K562 (cell line): ENCODE measurements around the gene VPS13D. TPM values are rescaled to one million over a fixed set of nuclear protein-coding genes. Genes with fewer than 3 reads are reported as not detected.

Experiments
- ATAC-seq: fragments of 200-7000 bp; cut with Tn5 transposase; 3 replicates; pipeline ENCODE4 v1.9.1; 2020; ENCODE audit warnings: moderate library complexity
- BruUV-seq: library from RNA; stranded (reverse); fragments of 400-500 nt; replicated peaks from 2 replicates; lab custom pipeline; 2021; lab: Mats Ljungman, UMichigan
- CTCF ChIA-PET: fragments of 300-600 bp; formaldehyde crosslinking; extraction: SDS; loops from one replicate; lab custom pipeline; 2021; ENCODE audit warnings: low intra/inter-chr PET ratio; lab: Yijun Ruan, JAX
- POLR2A ChIA-PET: fragments of 300-600, 350-650 bp; sonication (Branson Sonifier 250); formaldehyde crosslinking; extraction: SDS; loops from one replicate; lab custom pipeline; 2021; ENCODE audit warnings: antibody characterized with exemption, inconsistent platforms; lab: Yijun Ruan, JAX
- DNase-seq, 4 experiments: peaks; one replicate each; pipeline versions ENCODE4 v3.0.0 to v3.0.0-alpha.2; 2011 to 2018; ENCODE audit warnings: low spot score in 3 of 4, mixed read lengths in 3 of 4; ENCODE audit errors: extremely low read depth in 1 of 4
- FAIRE-seq: peaks from 2 replicates; lab custom pipeline; 2011; peaks lifted over from hg19 to GRCh38; lab: Jason Lieb, UNC
- H2AFZ ChIP-seq: 2 replicates; pipeline ENCODE4 v1.6.0; 2011; ENCODE audit warnings: low read depth, low read length, control low read depth, inconsistent platforms
- H3K27ac ChIP-seq: fragments of 200-600 bp; 3 replicates; pipeline ENCODE4 v1.8.0; 2011; ENCODE audit warnings: low read depth, mild to moderate bottlenecking, control low read depth, inconsistent platforms, low read length, moderate library complexity, mixed read lengths; ENCODE audit errors: extremely low read depth
- H3K27me3 ChIP-seq, 2 experiments: fragments of 300-600 bp in 1 of 2; 2 replicates in 1 of 2; 3 replicates in 1 of 2; pipeline versions ENCODE4 v1.6.0 to v1.8.0; 2011; ENCODE audit warnings: inconsistent platforms in 2 of 2, low read length in 2 of 2, mild to moderate bottlenecking in 1 of 2, mixed read lengths in 1 of 2, moderate library complexity in 1 of 2; ENCODE audit not compliant: control insufficient read depth in 2 of 2, insufficient read depth in 2 of 2
- H3K36me3 ChIP-seq: fragments of 300-600 bp; 3 replicates; pipeline ENCODE4 v1.8.0; 2011; ENCODE audit warnings: mild to moderate bottlenecking, low read length, inconsistent platforms; ENCODE audit not compliant: control insufficient read depth, insufficient read depth
- H3K4me1 ChIP-seq, 2 experiments: fragments of 200-600 bp in 1 of 2; replicated peaks in 1 of 2; 2 replicates in 1 of 2; 3 replicates in 1 of 2; pipeline versions ENCODE4 v1.5.1 to v1.8.0; 2011; ENCODE audit warnings: inconsistent platforms in 2 of 2, low read length in 2 of 2, mild to moderate bottlenecking in 1 of 2, mixed read lengths in 1 of 2, moderate library complexity in 1 of 2; ENCODE audit not compliant: control insufficient read depth in 2 of 2, insufficient read depth in 2 of 2
- H3K4me2 ChIP-seq: 2 replicates; pipeline ENCODE4 v1.6.1; 2011; ENCODE audit warnings: low read length, control low read depth, inconsistent platforms, mixed read lengths; ENCODE audit not compliant: insufficient read depth
- H3K4me3 ChIP-seq: fragments of 200-600 bp; sonication (generic), shearing (Covaris generic); 2 replicates; pipeline ENCODE4 v1.5.1; 2016; ENCODE audit warnings: control low read depth, inconsistent platforms
- H3K79me2 ChIP-seq: fragments of 200-600 bp; 3 replicates; pipeline ENCODE4 v1.8.0; 2011; ENCODE audit warnings: low read length, inconsistent platforms; ENCODE audit not compliant: control insufficient read depth, insufficient read depth
- H3K9ac ChIP-seq, 2 experiments: 2 replicates each; pipeline versions ENCODE4 v1.6.0 to v1.6.1; 2011; ENCODE audit warnings: low read depth in 2 of 2, low read length in 2 of 2, control low read depth in 1 of 2, inconsistent platforms in 1 of 2, mild to moderate bottlenecking in 1 of 2, mixed read lengths in 1 of 2; ENCODE audit not compliant: insufficient read depth in 1 of 2
- H3K9me1 ChIP-seq: one replicate; pipeline ENCODE4 v1.6.0; 2011; ENCODE audit warnings: inconsistent platforms, mild to moderate bottlenecking, low read length, moderate library complexity; ENCODE audit not compliant: control insufficient read depth, insufficient read depth
- H3K9me3 ChIP-seq: replicated peaks from 2 replicates; pipeline ENCODE4 v1.5.1; 2011; ENCODE audit warnings: low read depth, low read length, inconsistent platforms; ENCODE audit not compliant: control insufficient read depth, insufficient read depth
- H4K20me1 ChIP-seq: replicated peaks from 2 replicates; pipeline ENCODE4 v1.6.1; 2011; ENCODE audit warnings: low read length, inconsistent platforms, mixed read lengths; ENCODE audit not compliant: control insufficient read depth, insufficient read depth
- ATF2 ChIP-seq: sonication (generic); formaldehyde crosslinking; IDR thresholded peaks from 2 replicates; pipeline ENCODE4 v1.8.1; 2022; ENCODE audit warnings: missing genetic modification reagents
- BRD9 ChIP-seq: fragments of 450-650 bp; IDR thresholded peaks from 2 replicates; pipeline ENCODE4 v1.6.1; 2018; ENCODE audit warnings: low read depth; ENCODE audit not compliant: partially characterized antibody
- CBX3 ChIP-seq, 2 experiments: IDR thresholded peaks; 1 replicate in 1 of 2; 2 replicates in 1 of 2; pipeline ENCODE4 v1.6.1; 2012; ENCODE audit warnings: inconsistent platforms in 2 of 2, low read length in 2 of 2, borderline replicate concordance in 1 of 2, control low read depth in 1 of 2
- CCAR2 ChIP-seq: fragments of 200-400 bp; formaldehyde crosslinking; IDR thresholded peaks from 2 replicates; pipeline ENCODE4 v1.6.1; 2017; ENCODE audit warnings: mild to moderate bottlenecking, low read depth, low read length
- CHAMP1 ChIP-seq: fragments of 450-650 bp; IDR thresholded peaks from 2 replicates; pipeline ENCODE4 v1.6.1; 2016; ENCODE audit warnings: mild to moderate bottlenecking
- ELF1 ChIP-seq: fragments of 200-800 bp; sonication (Bioruptor generic); IDR thresholded peaks from 2 replicates; pipeline ENCODE4 v1.6.1; 2016; ENCODE audit warnings: missing genetic modification characterization, missing compliant biosample characterization
- KDM2B ChIP-seq: fragments of 250-450 bp; sonication (Bioruptor Pico); IDR thresholded peaks from 2 replicates; pipeline ENCODE4 v1.8.0; 2021; ENCODE audit warnings: mild to moderate bottlenecking, moderate library complexity
- MCM2 ChIP-seq: fragments of 450-650 bp; IDR thresholded peaks from 2 replicates; pipeline ENCODE4 v1.6.1; 2017; ENCODE audit warnings: low read depth, mild to moderate bottlenecking
- NFXL1 ChIP-seq: fragments of 450-650 bp; formaldehyde crosslinking; IDR thresholded peaks from 2 replicates; pipeline ENCODE4 v1.4.0; 2021; ENCODE audit warnings: mild to moderate bottlenecking
- PCBP2 ChIP-seq: fragments of 200-400 bp; formaldehyde crosslinking; IDR thresholded peaks from 2 replicates; pipeline ENCODE4 v1.6.1; 2018; ENCODE audit warnings: low read length, low read depth, mild to moderate bottlenecking, moderate library complexity; ENCODE audit not compliant: poor library complexity, severe bottlenecking
- POLR2B ChIP-seq: fragments of 450-650 bp; IDR thresholded peaks from 2 replicates; pipeline ENCODE4 v1.6.1; 2018; ENCODE audit warnings: low read depth; ENCODE audit not compliant: partially characterized antibody
- RB1 ChIP-seq: fragments of 450-650 bp; IDR thresholded peaks from 2 replicates; pipeline ENCODE4 v1.6.1; 2017; ENCODE audit warnings: low read depth, mild to moderate bottlenecking
- SMARCA5 ChIP-seq: fragments of 450-650 bp; IDR thresholded peaks from 2 replicates; pipeline ENCODE4 v1.6.1; 2016
- WGBS: fragments of 100-300 bp; shearing (Covaris generic); methylation state at CpG from one replicate; pipeline ENCODE4 v1.1.6; 2016; ENCODE audit warnings: low coverage, mixed read lengths; ENCODE audit not compliant: insufficient coverage; ENCODE audit errors: missing lambda C conversion rate; 5-methylcytosine and 5-hydroxymethylcytosine counted together
- in situ Hi-C: fragments of 300-500 bp; cut with MboI; formaldehyde crosslinking; loops from 4 replicates; pipeline ENCODE4 v1.15.0; 2018; ENCODE audit warnings: inconsistent platforms, mixed read lengths
- intact Hi-C: fragments of 100-400 bp; cut with micrococcal nuclease; formaldehyde crosslinking; loops from 2 replicates; pipeline ENCODE4 v1.14.2; 2022
- polyA plus RNA-seq, 8 experiments: library from polyadenylated mRNA; depleted of rRNA in 4 of 8; stranded (reverse) in 5 of 8; unstranded in 3 of 8; fragments of >200 nt; fragmentation: Nextera tagmentation in 2 of 8; fragmentation: Illumina TruSeq in 1 of 8; extraction: Ambion mirVana in 2 of 8; extraction: Trizol in 1 of 8; gene quantifications; 2 replicates each; pipeline versions ENCODE4 v1.2.1 to v1.2.3, GENCODE V29; 2011 to 2014; ENCODE audit warnings: inconsistent platforms in 1 of 8, missing spikeins in 1 of 8
- total RNA-seq, 7 experiments: library from RNA; depleted of rRNA in 6 of 7; stranded (reverse); fragments of >200 nt in 6 of 7; fragmentation: Illumina TruSeq in 2 of 7; extraction: Trizol in 2 of 7; gene quantifications; 2 replicates each; pipeline versions ENCODE4 v1.2.1 to v1.2.3, GENCODE V29; 2011 to 2021; ENCODE audit warnings: low replicate concordance in 1 of 7
- TF ChIP-seq, protein P1 (sequence below), 2 experiments: IDR thresholded peaks; 2 replicates each; pipeline ENCODE4 v1.6.1; 2011; ENCODE audit warnings: borderline replicate concordance in 1 of 2, control low read depth in 1 of 2, low read depth in 1 of 2, low read length in 1 of 2, mild to moderate bottlenecking in 1 of 2, mixed read lengths in 1 of 2, moderate library complexity in 1 of 2; ENCODE audit not compliant: insufficient read depth in 1 of 2, insufficient read length in 1 of 2, poor library complexity in 1 of 2, severe bottlenecking in 1 of 2; ENCODE audit errors: extremely low read depth in 1 of 2

VPS13D gene
- total and polyA plus RNA-seq, 9 of the 15 experiments (the other 6 are each of a cell fraction or from before 2014, with no cell fraction given) = 6.1 to 51.5 (median 38.5) TPM

DNA sequence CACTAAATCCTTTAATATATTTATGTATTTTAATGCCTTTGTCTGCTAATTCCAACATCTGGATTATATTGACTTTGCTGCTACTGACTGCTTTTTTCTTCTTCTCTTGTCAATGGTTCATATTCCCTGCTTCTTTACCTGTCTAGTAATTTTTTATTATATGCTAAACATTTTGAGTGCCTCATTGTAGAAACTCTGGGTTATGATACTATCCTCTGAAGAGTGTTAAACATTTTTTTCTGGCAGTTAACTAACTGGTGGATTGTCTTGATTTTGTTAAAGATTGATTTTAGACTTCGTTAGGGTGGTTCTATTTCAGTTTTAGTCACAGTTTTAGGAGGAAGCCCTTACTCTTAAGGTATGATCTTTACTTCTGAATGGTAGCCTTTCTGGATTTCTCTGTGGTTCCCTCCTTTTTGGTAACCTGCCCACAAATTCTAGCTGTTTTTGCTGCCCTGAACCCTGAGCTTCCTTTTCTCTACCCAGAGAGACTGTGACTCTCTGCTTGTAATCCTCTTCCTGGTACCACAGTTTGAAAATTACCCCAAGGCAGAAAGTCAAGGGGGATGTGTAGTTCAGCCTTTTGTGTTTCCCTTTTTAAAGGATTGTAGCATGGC lies 306.3 kb downstream of the VPS13D start (continued):
- TF ChIP-seq SMARCA5 (0 out of 2 replicates have a peak, but pooled peaks have one; percentile 28), CBX3 (IDR thresholded peaks at IDR 0.05; ENCODE audit: borderline replicate concordance in 1 of 2, low read length in 2 of 2) (peak in 1 of 2 experiments; percentile 75; a peak in 1 of 3 replicates)

GRCh38 chr1:12537294-12537693 lies 307.5 kb downstream of the VPS13D start:
- no peaks in the 10 kb centered on the region for H3K36me3 ChIP-seq
- H3K79me2 ChIP-seq = no peaks in the 10 kb centered on the region
- 0 out of 2 replicates have a peak overlapping the region, but pooled peaks have one; percentile 3 for H3K4me2 ChIP-seq
- H3K9ac ChIP-seq = peak overlapping the region; percentile 15 to 72; a peak in 2 of 4 replicates
- in situ Hi-C loops (no loop called here), intact Hi-C loops (loop anchor here (2.0 kb wide), 1 partner anchor 130 kb away; no protein-coding TSS in a partner anchor)
- peak overlapping the region; percentile 69 for H2AFZ ChIP-seq
- no peaks in the 10 kb centered on the region for H4K20me1 ChIP-seq
- CTCF ChIA-PET = no interaction called here
- H3K27me3 ChIP-seq = no peaks in the 10 kb centered on the region
- H3K4me1 ChIP-seq = peaks cover 33 to 34% of the 10 kb centered on the region in 2 experiments
- H3K9me1 ChIP-seq = no peaks in the 10 kb centered on the region
- DNase-seq (peak in 2 of 4 experiments; percentile 36 to 62), ATAC-seq (peak; percentile 23; the same call in 2 of the 3 replicates), FAIRE-seq (no peak)
- BruUV-seq = no TSS peak
- H3K9me3 ChIP-seq = peaks cover 6% of the 10 kb centered on the region
- POLR2A ChIA-PET = interaction anchor here (0.6 to 1.8 kb wide), 7 partner anchors 8 to 236 kb away, joined by 3 to 11 read pairs (median 4); no protein-coding TSS in a partner anchor
- H3K27ac ChIP-seq = peak overlapping the region; percentile 29; the same call in 2 of the 3 replicates
- no peak overlapping the region for H3K4me3 ChIP-seq
- 9% methylated on average over 4 of the region's 4 CpGs for WGBS
- no peak for TF ChIP-seq NFXL1 (CRISPR knock-in tag)
- TF ChIP-seq POLR2B = no peak
- peak; percentile 59 for TF ChIP-seq BRD9
- TF ChIP-seq CCAR2 = no peak
- TF ChIP-seq KDM2B (CRISPR knock-in tag) = no peak
- TF ChIP-seq PCBP2 = no peak
- no peak for TF ChIP-seq ELF1
- TF ChIP-seq RB1 = peak; percentile 39; the same call in 1 of the 2 replicates
- no peak for TF ChIP-seq MCM2
- TF ChIP-seq CHAMP1 = no peak
- no peak for TF ChIP-seq ATF2
- TF ChIP-seq, protein P1, sequence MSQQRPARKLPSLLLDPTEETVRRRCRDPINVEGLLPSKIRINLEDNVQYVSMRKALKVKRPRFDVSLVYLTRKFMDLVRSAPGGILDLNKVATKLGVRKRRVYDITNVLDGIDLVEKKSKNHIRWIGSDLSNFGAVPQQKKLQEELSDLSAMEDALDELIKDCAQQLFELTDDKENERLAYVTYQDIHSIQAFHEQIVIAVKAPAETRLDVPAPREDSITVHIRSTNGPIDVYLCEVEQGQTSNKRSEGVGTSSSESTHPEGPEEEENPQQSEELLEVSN (IDR thresholded peaks at IDR 0.05; ENCODE audit: borderline replicate concordance in 1 of 2, extremely low read depth in 1 of 2, insufficient read depth in 1 of 2, insufficient read length in 1 of 2, low read depth in 1 of 2, low read length in 1 of 2, poor library complexity in 1 of 2, severe bottlenecking in 1 of 2) = no peak
